HK-2 (cell line): ENCODE data around the gene HS3ST6.
"Not testable (repeated sequence)": the region's sequence is repeated elsewhere in the genome, so short reads cannot be mapped to it uniquely, and the experiment has no call there.

Experiments
- DNase-seq: peaks from one replicate; pipeline ENCODE4 v3.0.0-alpha.2; 2018; ENCODE audit not compliant: unreplicated experiment

The HS3ST6 gene

DNA sequence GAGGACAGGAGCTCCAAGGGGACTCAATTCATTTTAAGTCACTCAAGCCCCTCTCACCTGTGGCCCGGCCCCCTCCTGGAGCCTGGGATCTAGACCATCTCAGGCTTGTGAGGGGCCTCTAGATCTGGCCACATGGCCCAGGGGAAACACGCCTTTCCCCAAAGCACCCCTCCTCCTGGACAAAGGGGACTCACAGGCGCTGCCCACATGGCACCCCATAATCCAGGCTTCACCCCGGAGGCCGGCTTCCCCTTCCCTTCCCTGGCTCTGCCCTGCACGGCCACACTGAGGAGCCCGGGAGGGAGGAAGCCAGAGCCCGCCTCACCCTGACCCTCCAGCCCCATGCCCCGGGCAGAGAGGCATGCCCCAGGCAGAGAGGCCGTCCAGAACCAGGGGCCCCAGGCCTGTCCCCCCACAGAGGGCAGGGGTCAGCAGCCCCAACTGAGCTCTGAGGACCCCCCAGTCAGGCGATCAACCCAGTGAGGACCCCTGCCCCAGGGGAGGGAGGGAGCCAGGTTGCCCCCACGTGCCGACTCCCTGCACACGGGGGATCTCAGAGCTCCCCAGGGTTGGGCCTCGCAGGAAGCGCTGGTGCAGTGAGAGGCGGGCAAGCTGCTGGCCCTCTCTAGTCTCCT lies 10.9 kb downstream of the HS3ST6 start:
- DNase-seq = no peak

DNA sequence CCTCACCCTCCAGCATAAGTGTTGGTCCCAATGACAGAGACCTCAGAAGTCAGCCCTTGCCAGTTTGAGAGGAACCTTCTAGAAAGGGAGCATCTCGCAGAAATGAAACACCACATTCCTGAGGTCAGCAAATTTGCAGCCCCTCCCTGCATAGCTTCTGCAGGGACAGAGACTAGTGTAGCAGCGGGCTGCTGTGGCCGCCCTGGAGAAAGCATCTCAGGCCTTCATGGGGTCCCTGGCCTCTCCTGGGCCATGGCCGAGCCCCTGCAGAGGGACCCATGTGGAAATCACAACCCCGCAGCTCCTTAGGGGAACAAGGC lies 11.4 kb downstream of the HS3ST6 start:
- no peak for DNase-seq

GRCh38 chr16:1906055-1906845 lies 12.0 kb downstream of the HS3ST6 start:
- no peak for DNase-seq

GRCh38 chr16:1903845-1904840 lies 14.1 kb downstream of the HS3ST6 start:
- no peak for DNase-seq

DNA sequence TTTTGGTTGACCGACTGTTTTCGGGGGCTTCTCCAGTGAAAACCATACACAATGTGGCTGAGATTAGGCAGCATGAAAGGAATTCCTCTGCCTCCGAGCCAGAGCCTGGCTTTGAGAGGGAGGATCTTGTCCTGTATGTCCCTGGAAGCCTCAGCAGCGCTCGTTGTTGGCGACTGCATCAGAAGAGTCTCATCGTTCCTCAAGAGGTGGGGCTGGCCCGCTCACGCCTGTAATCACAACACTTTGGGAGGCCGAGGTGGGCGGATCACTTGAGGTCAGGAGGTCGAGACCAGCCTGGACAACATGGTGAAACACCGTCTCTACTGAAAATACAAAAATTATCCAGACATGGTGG lies 15.0 kb downstream of the HS3ST6 start:
- DNase-seq = no peak

DNA sequence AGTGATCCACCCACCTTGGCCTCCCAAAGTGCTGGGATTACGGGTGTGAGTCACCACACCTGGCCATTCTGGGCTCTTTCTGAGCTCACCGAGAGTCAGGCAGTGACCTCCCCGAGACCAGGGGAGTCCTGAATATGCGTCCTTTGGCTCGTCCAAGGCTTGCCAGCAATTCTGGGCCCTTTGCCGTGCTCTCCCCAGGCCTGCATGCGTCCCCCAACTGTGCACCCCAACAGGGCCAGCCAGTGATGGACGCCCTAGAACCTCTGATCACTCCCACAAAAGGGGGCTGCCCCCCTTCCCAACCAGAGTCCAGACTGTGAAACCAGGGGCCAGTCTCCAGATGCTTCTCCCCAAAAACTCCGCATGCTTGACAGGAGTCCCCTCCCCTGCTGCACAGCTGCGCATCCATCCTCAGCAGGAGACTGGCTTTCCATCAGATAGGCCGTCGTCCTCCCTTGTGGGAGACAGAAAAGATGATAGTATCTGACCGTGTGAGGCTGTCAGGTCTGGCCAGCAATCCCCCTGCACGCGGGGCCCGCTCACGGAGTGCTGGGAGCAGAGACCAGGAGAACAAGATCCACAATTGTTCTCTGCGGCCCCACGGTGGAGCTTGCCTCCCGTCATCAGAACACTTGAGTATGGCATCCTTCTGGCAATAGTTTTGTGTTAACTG lies 15.5 kb downstream of the HS3ST6 start:
- no peak for DNase-seq

GRCh38 chr16:1900452-1900774 lies 17.8 kb downstream of the HS3ST6 start:
- no peak for DNase-seq

- no peak for DNase-seq
These were observed 18.4 kb downstream of the HS3ST6 start for GRCh38 chr16:1899641-1900451.

GRCh38 chr16:1897692-1898091 lies 20.5 kb downstream of the HS3ST6 start:
- DNase-seq = not testable (repeated sequence)

- DNase-seq = no peak
These were observed 22.1 kb downstream of the HS3ST6 start for GRCh38 chr16:1895949-1896675.

DNA sequence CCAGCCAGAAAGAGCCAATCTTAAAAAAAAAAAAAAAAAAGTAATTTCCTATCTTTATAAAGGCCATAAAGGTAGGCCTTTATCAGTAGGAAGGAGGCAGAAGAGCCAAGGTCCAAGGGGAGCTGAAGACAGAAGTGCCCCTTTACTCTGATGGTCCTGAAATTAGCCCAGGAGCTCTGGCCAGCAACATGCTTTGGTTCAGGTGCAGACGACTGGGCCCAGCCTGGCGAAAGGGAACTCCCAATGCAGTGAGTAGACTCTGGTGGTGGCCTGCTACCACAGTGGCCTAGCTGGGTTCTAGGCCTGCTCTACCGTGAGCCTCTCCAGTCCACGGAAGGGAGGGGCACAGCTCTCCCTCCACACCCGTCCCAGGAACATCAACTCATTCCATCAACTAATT lies 23.1 kb downstream of the HS3ST6 start:
- no peak for DNase-seq

GRCh38 chr16:1890708-1891050 lies 27.5 kb downstream of the HS3ST6 start:
- no peak for DNase-seq

DNA sequence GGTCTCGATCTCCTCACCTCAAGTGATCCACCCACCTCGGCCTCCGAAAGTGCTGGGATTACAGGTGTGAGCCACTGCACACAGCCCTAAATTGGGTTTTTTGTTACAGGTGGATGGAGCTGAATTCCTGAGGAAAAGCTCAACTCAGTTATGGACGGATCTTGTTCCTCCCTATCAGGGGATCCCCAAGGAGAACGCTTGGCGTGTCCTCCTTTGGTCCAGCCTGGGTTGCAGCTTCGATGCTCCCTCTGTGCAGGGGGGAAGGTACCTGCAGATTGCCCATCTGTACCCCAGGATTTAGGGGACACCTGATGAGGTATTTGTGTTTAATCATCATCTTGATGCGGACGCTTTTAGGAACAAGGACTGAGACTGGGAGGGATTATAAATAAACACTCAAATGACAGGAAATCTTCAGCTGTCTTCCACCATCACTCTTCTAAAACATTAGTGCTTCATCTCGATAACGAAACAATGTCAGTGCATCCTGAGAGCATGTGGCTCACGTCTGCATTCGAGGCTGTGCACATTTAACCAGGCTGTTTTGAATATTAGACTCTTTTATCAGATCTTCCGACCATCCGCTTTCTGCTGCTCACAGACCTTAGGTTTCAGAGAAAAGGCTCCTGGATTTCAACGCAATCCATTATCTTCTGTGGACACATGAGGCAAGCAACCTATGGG lies 28.0 kb downstream of the HS3ST6 start:
- DNase-seq = no peak

DNA sequence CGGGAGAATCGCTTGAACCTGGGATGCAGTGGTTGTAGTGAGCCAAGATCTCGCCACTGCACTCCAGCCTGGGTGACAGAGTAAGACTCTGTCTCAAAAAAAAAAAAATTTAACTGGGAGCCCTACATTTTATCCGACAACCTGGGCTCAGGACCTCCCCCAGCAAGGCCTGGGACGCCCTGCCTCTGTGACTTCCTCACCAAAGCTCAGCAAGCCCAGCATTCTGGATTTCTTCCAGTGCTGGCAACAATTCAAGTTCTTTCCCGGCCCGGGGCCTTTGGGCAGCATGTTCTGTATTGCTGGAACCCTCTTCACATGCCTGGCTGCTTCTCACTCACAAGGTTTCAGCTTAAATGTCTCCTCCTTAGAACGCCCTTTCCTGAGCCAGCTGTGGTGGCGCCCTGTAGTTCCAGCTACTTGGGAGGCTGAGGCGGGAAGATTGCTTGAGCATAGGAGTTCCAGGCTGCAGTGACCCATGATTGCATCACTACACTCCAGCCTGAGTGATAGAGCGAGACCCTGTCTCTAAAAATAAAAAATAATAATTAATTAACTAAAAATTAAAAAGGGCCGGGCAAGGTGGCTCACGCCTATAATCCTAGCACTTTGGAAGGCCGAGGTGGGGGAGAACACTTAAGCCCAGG lies 30.4 kb downstream of the HS3ST6 start:
- no peak for DNase-seq

- no peak for DNase-seq
These were observed 33.3 kb downstream of the HS3ST6 start for GRCh38 chr16:1884889-1885288.

DNA sequence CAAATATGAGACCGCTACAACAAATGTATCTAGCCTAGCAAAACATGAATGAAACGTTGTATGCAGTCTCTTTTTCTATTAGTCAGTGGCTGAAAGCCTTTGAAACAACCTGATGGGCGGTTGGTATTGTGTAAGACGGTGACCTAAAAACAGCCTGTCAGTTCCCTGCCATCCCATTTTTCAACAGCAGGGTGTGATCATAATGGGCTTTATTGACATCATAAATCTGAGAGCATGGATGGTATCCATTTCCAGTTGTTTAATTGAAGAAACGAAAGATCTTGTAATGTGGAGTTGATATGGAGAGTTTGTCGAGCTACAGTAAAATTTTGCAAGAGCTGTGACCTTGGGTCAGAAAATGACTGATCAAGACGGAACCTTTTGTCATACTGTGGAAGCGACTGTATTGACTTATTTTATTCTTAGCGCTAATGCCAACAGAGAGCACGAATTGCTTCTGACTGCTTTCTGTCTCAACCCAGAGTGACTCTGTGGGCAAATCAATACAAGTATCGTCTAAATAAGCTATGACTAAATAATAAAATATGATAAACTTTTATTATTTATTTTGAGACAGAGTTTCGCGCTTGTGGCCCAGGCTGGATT lies 34.0 kb downstream of the HS3ST6 start:
- DNase-seq = no peak

DNA sequence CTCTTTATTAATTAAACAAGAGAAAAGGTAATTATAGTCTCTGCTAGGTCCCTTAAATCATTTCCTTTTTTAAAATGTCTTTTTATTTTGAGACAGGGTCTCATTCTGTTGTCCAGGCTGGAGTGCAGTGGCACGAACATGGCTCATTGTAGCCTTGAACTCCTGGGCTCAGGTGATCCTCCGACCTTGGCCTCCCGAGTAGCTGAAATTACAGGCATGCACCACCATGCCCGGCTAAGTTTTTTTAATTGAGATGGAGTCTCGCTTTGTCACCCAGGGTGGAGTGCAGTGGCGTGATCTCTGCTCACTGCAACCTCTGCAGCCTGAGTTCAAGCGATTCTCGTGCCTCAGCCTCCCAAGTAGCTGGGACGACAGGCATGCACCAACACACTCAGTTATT lies 37.0 kb downstream of the HS3ST6 start:
- not testable (repeated sequence) for DNase-seq

DNA sequence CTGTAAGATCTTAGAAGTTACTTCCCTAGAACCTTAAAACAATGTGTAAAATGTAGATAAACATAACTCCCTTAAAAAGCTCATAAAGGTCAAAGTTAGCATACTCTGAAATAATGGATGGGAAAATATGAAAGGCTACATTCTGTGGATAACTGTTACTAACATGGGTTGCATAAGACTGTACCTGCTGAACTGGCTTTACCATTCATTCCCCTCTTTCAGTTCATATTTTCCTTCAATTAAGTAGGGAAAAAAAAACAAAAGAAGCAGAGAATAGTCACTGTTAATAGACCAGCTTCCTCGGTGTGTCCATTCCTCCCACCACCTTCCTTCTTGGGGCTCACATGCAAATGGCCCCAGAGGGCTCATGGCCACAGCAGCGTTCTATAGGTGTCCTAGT lies 38.7 kb downstream of the HS3ST6 start:
- no peak for DNase-seq

GRCh38 chr16:1878256-1878655 lies 40.0 kb downstream of the HS3ST6 start:
- DNase-seq = no peak
